Activated CD4-positive, alpha-beta T cell treated with anti-CD3 and anti-CD28 coated beads, Interleukin-2, amount 10 ng/mL, durations not matched to agents 24 days and 14 days (primary cell): ENCODE data around the gene HS3ST4. TPM values are rescaled to one million over a fixed set of nuclear protein-coding genes. Genes with fewer than 3 reads are reported as not detected.

ENCODE experiments used
- DNase-seq: peaks from one replicate; pipeline ENCODE4 v3.0.0; 2022
- H3K27ac Mint-ChIP-seq: one replicate; pipeline ENCODE4 v1.8.0; 2022; ENCODE audit warnings: mild to moderate bottlenecking, mixed read lengths
- H3K27me3 Mint-ChIP-seq: one replicate; pipeline ENCODE4 v1.8.0; 2022; ENCODE audit warnings: mixed read lengths
- H3K36me3 Mint-ChIP-seq: one replicate; pipeline ENCODE4 v1.8.0; 2022; ENCODE audit warnings: low read depth, mild to moderate bottlenecking, mixed read lengths
- H3K4me1 Mint-ChIP-seq: one replicate; pipeline ENCODE4 v1.8.0; 2021; ENCODE audit warnings: mixed read lengths
- H3K4me3 Mint-ChIP-seq: one replicate; pipeline ENCODE4 v1.8.0; 2022; ENCODE audit warnings: mild to moderate bottlenecking, moderate library complexity, mixed read lengths
- H3K9me3 Mint-ChIP-seq: one replicate; pipeline ENCODE4 v1.8.0; 2021; ENCODE audit warnings: mixed read lengths
- intact Hi-C: fragments of 100-400 bp; cut with micrococcal nuclease; formaldehyde crosslinking; loops from one replicate; pipeline ENCODE4 v1.15.1; 2023
- total RNA-seq: library from RNA; stranded (reverse); gene quantifications from 2 replicates; pipeline ENCODE4 v1.2.3, GENCODE V29; 2022

Gene HS3ST4
- total RNA-seq, 1 donor from 2014 or later, result not detected

- H3K27ac Mint-ChIP-seq, result peak overlapping the region; percentile 83
- intact Hi-C loops, result loop anchor here (5.0 to 10.0 kb wide), 2 partner anchors 631 to 1148 kb away; no protein-coding TSS in a partner anchor
- peaks cover 7% of the 10 kb centered on the region for H3K9me3 Mint-ChIP-seq
- peak; percentile 79 for DNase-seq
- H3K36me3 Mint-ChIP-seq, result peaks cover 2% of the 10 kb centered on the region
- H3K4me1 Mint-ChIP-seq, result peaks cover 35% of the 10 kb centered on the region
- H3K4me3 Mint-ChIP-seq, result peak overlapping the region; percentile 57
- no peaks in the 10 kb centered on the region for H3K27me3 Mint-ChIP-seq
Observed at GRCh38 chr16:25966172-25967097, 274.7 kb downstream of the HS3ST4 start.

GRCh38 chr16:25977121-25977520, 285.4 kb downstream of the HS3ST4 start:
- Mint-ChIP-seq H3K27me3 (peaks cover 10% of the 10 kb centered on the region), H3K9me3 (no peaks in the 10 kb centered on the region), H3K36me3 (no peaks in the 10 kb centered on the region), H3K4me3 (no peak overlapping the region), H3K27ac (no peak overlapping the region), H3K4me1 (no peaks in the 10 kb centered on the region)
- intact Hi-C loops, result no loop called here
- DNase-seq, result no peak

GRCh38 chr16:25978218-25978617, 286.5 kb downstream of the HS3ST4 start:
- Mint-ChIP-seq H3K4me3 (no peak overlapping the region), H3K4me1 (no peaks in the 10 kb centered on the region), H3K27me3 (peaks cover 7% of the 10 kb centered on the region), H3K36me3 (no peaks in the 10 kb centered on the region), H3K9me3 (no peaks in the 10 kb centered on the region), H3K27ac (no peak overlapping the region)
- intact Hi-C loops, result no loop called here
- no peak for DNase-seq

GRCh38 chr16:25988084-25988483, 296.3 kb downstream of the HS3ST4 start:
- no peak for DNase-seq
- intact Hi-C loops, result no loop called here
- H3K36me3 Mint-ChIP-seq, result no peaks in the 10 kb centered on the region
- no peak overlapping the region for H3K4me3 Mint-ChIP-seq
- no peaks in the 10 kb centered on the region for H3K4me1 Mint-ChIP-seq
- H3K9me3 Mint-ChIP-seq, result peaks cover 5% of the 10 kb centered on the region
- no peak overlapping the region for H3K27ac Mint-ChIP-seq
- no peaks in the 10 kb centered on the region for H3K27me3 Mint-ChIP-seq

- Mint-ChIP-seq H3K27ac (no peak overlapping the region), H3K4me3 (no peak overlapping the region), H3K4me1 (no peaks in the 10 kb centered on the region), H3K9me3 (peaks cover 5% of the 10 kb centered on the region), H3K36me3 (no peaks in the 10 kb centered on the region), H3K27me3 (no peaks in the 10 kb centered on the region)
- intact Hi-C loops, result no loop called here
- no peak for DNase-seq
Observed at GRCh38 chr16:25988882-25989281, 297.1 kb downstream of the HS3ST4 start.

- Mint-ChIP-seq H3K27me3 (peaks cover 4% of the 10 kb centered on the region), H3K9me3 (no peaks in the 10 kb centered on the region), H3K36me3 (no peaks in the 10 kb centered on the region), H3K27ac (no peak overlapping the region), H3K4me1 (no peaks in the 10 kb centered on the region), H3K4me3 (no peak overlapping the region)
- intact Hi-C loops, result no loop called here
- no peak for DNase-seq
Observed at GRCh38 chr16:25996052-25996451, 304.3 kb downstream of the HS3ST4 start.

GRCh38 chr16:26005336-26005735, 313.6 kb downstream of the HS3ST4 start:
- Mint-ChIP-seq H3K4me1 (no peaks in the 10 kb centered on the region), H3K27me3 (no peaks in the 10 kb centered on the region)

GRCh38 chr16:26012376-26012775, 320.6 kb downstream of the HS3ST4 start:
- Mint-ChIP-seq H3K27ac (no peak overlapping the region), H3K4me3 (no peak overlapping the region), H3K4me1 (no peaks in the 10 kb centered on the region), H3K9me3 (peaks cover 9% of the 10 kb centered on the region), H3K27me3 (no peaks in the 10 kb centered on the region), H3K36me3 (no peaks in the 10 kb centered on the region)
- no peak for DNase-seq
- intact Hi-C loops, result no loop called here

More at GRCh38 chr16:26005336-26005735, 313.6 kb downstream of the HS3ST4 start:
- no peak for DNase-seq
- Mint-ChIP-seq H3K27ac (no peak overlapping the region), H3K9me3 (peaks cover 3% of the 10 kb centered on the region), H3K36me3 (no peaks in the 10 kb centered on the region), H3K4me3 (no peak overlapping the region)
- intact Hi-C loops, result no loop called here

- Mint-ChIP-seq H3K4me1 (no peaks in the 10 kb centered on the region), H3K27me3 (peaks cover 9% of the 10 kb centered on the region), H3K4me3 (no peak overlapping the region), H3K36me3 (no peaks in the 10 kb centered on the region), H3K9me3 (peaks cover 12% of the 10 kb centered on the region), H3K27ac (no peak overlapping the region)
- intact Hi-C loops, result no loop called here
- DNase-seq, result no peak
Observed at GRCh38 chr16:26015776-26016175, 324.0 kb downstream of the HS3ST4 start.

GRCh38 chr16:26016989-26017388, 325.2 kb downstream of the HS3ST4 start:
- Mint-ChIP-seq H3K9me3 (peaks cover 12% of the 10 kb centered on the region), H3K27ac (no peak overlapping the region), H3K27me3 (peaks cover 9% of the 10 kb centered on the region), H3K4me1 (no peaks in the 10 kb centered on the region), H3K36me3 (no peaks in the 10 kb centered on the region), H3K4me3 (no peak overlapping the region)
- DNase-seq, result no peak
- intact Hi-C loops, result no loop called here

GRCh38 chr16:26019381-26020242, 327.9 kb downstream of the HS3ST4 start:
- H3K9me3 Mint-ChIP-seq, result peaks cover 9% of the 10 kb centered on the region
- peaks cover 9% of the 10 kb centered on the region for H3K27me3 Mint-ChIP-seq
- no peaks in the 10 kb centered on the region for H3K36me3 Mint-ChIP-seq
- H3K4me1 Mint-ChIP-seq, result no peaks in the 10 kb centered on the region
- no peak overlapping the region for H3K27ac Mint-ChIP-seq
- intact Hi-C loops, result no loop called here
- DNase-seq, result no peak
- H3K4me3 Mint-ChIP-seq, result no peak overlapping the region

GRCh38 chr16:26026709-26027450, 335.1 kb downstream of the HS3ST4 start:
- H3K4me1 Mint-ChIP-seq, result no peaks in the 10 kb centered on the region
- no peak overlapping the region for H3K27ac Mint-ChIP-seq
- DNase-seq, result no peak
- H3K36me3 Mint-ChIP-seq, result no peaks in the 10 kb centered on the region
- no peaks in the 10 kb centered on the region for H3K27me3 Mint-ChIP-seq
- no peak overlapping the region for H3K4me3 Mint-ChIP-seq
- intact Hi-C loops, result no loop called here
- no peaks in the 10 kb centered on the region for H3K9me3 Mint-ChIP-seq

GRCh38 chr16:26031286-26031685, 339.5 kb downstream of the HS3ST4 start:
- Mint-ChIP-seq H3K36me3 (no peaks in the 10 kb centered on the region), H3K4me3 (no peak overlapping the region), H3K9me3 (no peaks in the 10 kb centered on the region), H3K27ac (no peak overlapping the region), H3K27me3 (no peaks in the 10 kb centered on the region), H3K4me1 (no peaks in the 10 kb centered on the region)
- DNase-seq, result no peak
- intact Hi-C loops, result no loop called here
